Right lobe of liver (tissue), 6 donors: Measurements from ENCODE around the gene RAB11B. TPM values are rescaled to one million over a fixed set of nuclear protein-coding genes. Genes with fewer than 3 reads are reported as not detected.
"Not testable (repeated sequence)": the region's sequence is repeated elsewhere in the genome, so short reads cannot be mapped to it uniquely, and the experiment has no call there.

ENCODE experiments used
- ATAC-seq, 4 donors: fragments of 200-7000 bp; cut with Tn5 transposase; one replicate each; pipeline ENCODE4 v1.9.1; 2020; ENCODE audit warnings: mild to moderate bottlenecking in 4 of 4, moderate library complexity in 4 of 4
- DNase-seq, 3 donors: peaks; one replicate each; pipeline ENCODE4 v3.0.0-alpha.2; 2020
- H3K27ac ChIP-seq, 3 donors: fragments of 200-600 bp; one replicate each; pipeline ENCODE4 v1.8.0; 2022
- H3K27me3 ChIP-seq, 2 donors: fragments of 200-600 bp; one replicate each; pipeline ENCODE4 v1.8.0; 2022
- H3K36me3 ChIP-seq, 4 donors: fragments of 200-600 bp; sonication (generic) in 1 of 4; one replicate each; pipeline versions ENCODE4 v1.5.1 to v1.8.0; 2017 to 2022; ENCODE audit warnings: control low read depth in 1 of 4
- H3K4me1 ChIP-seq, 4 donors: fragments of 200-600 bp; sonication (generic) in 1 of 4; one replicate each; pipeline versions ENCODE4 v1.5.1 to v1.8.0; 2017 to 2022; ENCODE audit warnings: control low read depth in 1 of 4
- H3K4me3 ChIP-seq, 3 donors: fragments of 200-600 bp; one replicate each; pipeline ENCODE4 v1.8.0; 2022
- H3K9me3 ChIP-seq, 4 donors: fragments of 200-600 bp; sonication (generic) in 1 of 4; one replicate each; pipeline versions ENCODE4 v1.5.1 to v1.8.0; 2017 to 2022; ENCODE audit warnings: control low read depth in 1 of 4
- POLR2A ChIP-seq: fragments of 450-650 bp; IDR thresholded peaks from one replicate; pipeline ENCODE4 v1.6.1; 2017; ENCODE audit warnings: antibody characterized with exemption, mild to moderate bottlenecking
- WGBS: methylation state at CpG from one replicate; pipeline ENCODE4 v1.1.6; 2018; ENCODE audit warnings: low coverage, low lambda C conversion rate; ENCODE audit not compliant: insufficient coverage; ENCODE audit errors: missing lambda C conversion rate; 5-methylcytosine and 5-hydroxymethylcytosine counted together
- intact Hi-C, 2 donors: fragments of 100-400 bp; cut with DNase I; formaldehyde crosslinking; loops; one replicate each; pipeline versions ENCODE4 v1.11.2 to v1.14.1; 2022
- total RNA-seq, 6 experiments: library from RNA; depleted of rRNA in 2 of 6; stranded (reverse); fragments of >200 nt in 2 of 6; fragmentation: NEBNext Ultra II Directional in 3 of 6; extraction: Animal tissue kit (Norgen Biotek cat#: 25700) in 3 of 6; gene quantifications; one replicate each; pipeline versions ENCODE4 v1.1.0 to v1.2.4, GENCODE V29; 2016 to 2023
- TF ChIP-seq, protein P1 (sequence below), 4 donors: fragments of 200-600 bp in 3 of 4; fragments of 450-650 bp in 1 of 4; IDR thresholded peaks; one replicate each; pipeline versions ENCODE4 v1.5.1 to v1.8.0; 2016 to 2022; ENCODE audit warnings: antibody characterized with exemption in 4 of 4, mild to moderate bottlenecking in 2 of 4
- donor health status: DM: no; HTN: yes; CAD: no.
- donor health status: DM: no; HTN: no; CAD: no.
- donor health status: DM: no; HTN: no; CAD: no.
- donor health status: DM: no; HTN: yes; CAD: no.
- donor health status: DM: no; HTN: yes; CAD: no.

RAB11B gene
- total RNA-seq, 6 experiments from 2014 or later: 27.2 to 58.0 (median 54.2) TPM

- Histone ChIP-seq H3K27me3 (no peaks in the 10 kb centered on the region), H3K4me1 (peaks cover 0 to 5% (median 0%) of the 10 kb centered on the region in 4 donors), H3K4me3 (no peak overlapping the region), H3K36me3 (peaks cover 0 to 22% (median 7%) of the 10 kb centered on the region in 4 donors), H3K27ac (no peak overlapping the region), H3K9me3 (no peaks in the 10 kb centered on the region)
- no peak for ATAC-seq
- WGBS: no CpG with 5 or more reads among the region's 24 CpGs
- TF ChIP-seq, protein P1, sequence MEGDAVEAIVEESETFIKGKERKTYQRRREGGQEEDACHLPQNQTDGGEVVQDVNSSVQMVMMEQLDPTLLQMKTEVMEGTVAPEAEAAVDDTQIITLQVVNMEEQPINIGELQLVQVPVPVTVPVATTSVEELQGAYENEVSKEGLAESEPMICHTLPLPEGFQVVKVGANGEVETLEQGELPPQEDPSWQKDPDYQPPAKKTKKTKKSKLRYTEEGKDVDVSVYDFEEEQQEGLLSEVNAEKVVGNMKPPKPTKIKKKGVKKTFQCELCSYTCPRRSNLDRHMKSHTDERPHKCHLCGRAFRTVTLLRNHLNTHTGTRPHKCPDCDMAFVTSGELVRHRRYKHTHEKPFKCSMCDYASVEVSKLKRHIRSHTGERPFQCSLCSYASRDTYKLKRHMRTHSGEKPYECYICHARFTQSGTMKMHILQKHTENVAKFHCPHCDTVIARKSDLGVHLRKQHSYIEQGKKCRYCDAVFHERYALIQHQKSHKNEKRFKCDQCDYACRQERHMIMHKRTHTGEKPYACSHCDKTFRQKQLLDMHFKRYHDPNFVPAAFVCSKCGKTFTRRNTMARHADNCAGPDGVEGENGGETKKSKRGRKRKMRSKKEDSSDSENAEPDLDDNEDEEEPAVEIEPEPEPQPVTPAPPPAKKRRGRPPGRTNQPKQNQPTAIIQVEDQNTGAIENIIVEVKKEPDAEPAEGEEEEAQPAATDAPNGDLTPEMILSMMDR (IDR thresholded peaks at IDR 0.05): no peak
- TF ChIP-seq POLR2A: no peak
- intact Hi-C loops: loop anchor here in 1 of 2 donors (10.0 kb wide), 2 partner anchors 49 to 101 kb away; partner anchors contain the start of gene PRAM1
- DNase-seq: peak in 1 of 3 donors; percentile 23
Observed at GRCh38 chr19:8403820-8404109, 13.6 kb downstream of the RAB11B start.

DNA sequence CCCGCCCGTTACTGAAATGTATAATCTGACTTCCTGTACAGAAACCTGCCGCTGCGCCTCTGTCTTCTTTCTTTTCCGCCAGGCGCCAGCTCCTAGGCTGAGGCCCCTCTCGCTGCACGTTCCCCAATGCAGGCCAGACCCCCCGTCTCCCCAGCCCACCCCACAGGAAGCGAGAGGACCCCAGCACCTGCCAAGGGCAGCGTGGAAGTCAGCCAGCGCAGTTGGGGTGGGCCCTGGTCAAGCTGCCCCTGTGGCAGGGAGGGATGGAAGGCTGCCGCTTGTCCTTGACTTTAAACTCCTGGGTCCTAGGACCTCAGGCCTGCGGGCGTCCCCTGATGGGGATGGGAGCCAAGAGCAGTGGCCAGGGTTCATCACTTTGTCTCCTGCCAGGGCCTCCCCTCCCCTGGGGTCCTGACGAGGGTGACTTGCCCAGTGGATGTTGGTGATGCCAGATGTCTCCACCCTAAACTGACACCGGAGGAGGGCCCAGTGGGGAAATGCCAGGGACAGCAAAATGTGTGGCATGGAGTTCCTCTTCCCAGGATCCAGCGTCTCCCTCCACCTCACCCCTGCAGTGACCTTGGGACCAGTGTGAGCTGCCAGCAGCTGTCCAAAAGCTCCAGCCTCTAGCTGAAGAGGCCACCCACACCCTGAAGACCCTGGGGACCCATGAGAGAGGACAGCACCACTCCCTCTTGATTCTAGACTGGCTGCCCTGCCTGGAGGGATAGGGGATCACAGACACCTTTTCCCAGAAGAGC is 14.4 kb downstream of the RAB11B start:
- ATAC-seq (peak; percentile 33 to 72 (median 44)), DNase-seq (no peak)
- Histone ChIP-seq H3K27ac (no peak overlapping the region), H3K36me3 (peaks cover 0 to 22% (median 7%) of the 10 kb centered on the region in 4 donors), H3K4me1 (peaks cover 0 to 5% (median 0%) of the 10 kb centered on the region in 4 donors), H3K4me3 (no peak overlapping the region), H3K9me3 (no peaks in the 10 kb centered on the region), H3K27me3 (no peaks in the 10 kb centered on the region)
- WGBS: 91% methylated on average over 11 of the region's 18 CpGs
- no peak for TF ChIP-seq POLR2A
- TF ChIP-seq, protein P1 (IDR thresholded peaks at IDR 0.05): no peak
- intact Hi-C loops: loop anchor here in 1 of 2 donors (10.0 kb wide), 2 partner anchors 50 to 100 kb away; partner anchors contain the start of gene PRAM1

DNA sequence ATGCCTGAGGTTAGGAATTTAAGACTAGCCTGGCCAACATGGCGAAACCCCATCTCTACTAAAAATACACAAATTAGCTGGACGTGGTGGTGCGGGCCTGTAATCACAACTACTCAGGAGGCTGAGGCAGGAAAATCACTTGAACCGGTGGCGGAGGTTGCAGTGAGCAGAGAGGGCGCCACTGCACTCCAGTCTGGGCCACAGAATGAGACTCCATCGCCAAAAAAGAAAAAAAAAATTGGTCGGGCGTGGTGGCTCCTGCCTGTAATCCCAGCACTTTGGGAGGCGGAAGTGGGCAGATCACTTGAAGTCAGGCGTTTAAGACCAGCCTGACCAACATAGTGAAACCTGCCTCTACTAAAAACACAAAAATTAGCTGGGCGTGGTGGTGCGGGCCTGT is 20.6 kb downstream of the RAB11B start:
- intact Hi-C loops, H3K36me3 ChIP-seq, ATAC-seq, H3K4me3 ChIP-seq, DNase-seq, H3K9me3 ChIP-seq, H3K27ac ChIP-seq, H3K27me3 ChIP-seq: not testable (repeated sequence)
- peaks cover 0 to 11% (median 6%) of the 10 kb centered on the region in 4 donors for H3K4me1 ChIP-seq
- 85% methylated on average over 12 of the region's 13 CpGs for WGBS

DNA sequence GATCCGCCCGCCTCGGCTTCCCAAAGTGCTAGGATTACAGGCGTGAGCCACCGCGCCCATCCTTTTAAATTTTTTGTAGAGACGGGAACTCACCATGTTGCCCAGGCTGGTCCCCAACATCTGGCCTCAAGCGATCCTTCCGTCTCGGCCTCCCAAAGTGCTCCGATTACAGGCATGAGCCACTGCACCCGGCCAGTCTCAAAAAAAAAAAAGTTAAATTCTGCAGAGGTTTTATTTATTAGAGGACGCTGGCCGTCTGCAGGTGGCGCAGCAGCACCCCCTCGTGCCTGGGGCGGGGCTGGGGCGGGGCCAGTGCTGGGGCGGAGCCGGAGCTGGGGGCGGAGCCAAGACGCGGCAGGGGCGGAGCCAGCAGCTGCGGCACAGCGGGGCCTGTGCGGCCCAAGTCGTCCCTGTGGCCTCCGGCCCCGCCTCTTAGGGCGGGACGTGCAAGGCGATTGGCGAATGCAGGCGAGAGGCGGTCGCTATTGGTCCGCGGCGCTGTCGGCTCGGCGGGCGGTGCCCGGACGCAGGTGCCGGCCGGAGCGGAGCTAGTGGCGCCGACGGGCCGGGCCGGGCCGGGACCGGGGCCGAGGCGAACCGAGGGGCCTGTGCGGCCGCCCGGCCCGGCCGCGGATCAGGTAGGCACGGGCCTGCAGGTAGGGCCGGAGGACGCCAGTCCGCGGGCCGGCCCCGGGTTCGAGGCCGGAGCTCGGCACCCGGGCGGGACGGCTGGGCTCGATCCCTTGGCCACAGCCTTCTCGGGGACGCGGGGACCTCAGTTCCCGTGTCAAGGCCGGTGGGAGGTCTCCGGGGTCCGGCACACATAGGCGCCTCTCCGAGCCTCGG is 22.8 kb downstream of the RAB11B start, which contains the start of gene MARCHF2:
TSS of gene MARCHF2 (plus strand) at position 523 of the 846 bp plus-strand sequence. CDS start 8,536 bp downstream, outside the sequence.
- WGBS: 6% methylated on average over 23 of the region's 89 CpGs
- Histone ChIP-seq H3K27me3 (no peaks in the 10 kb centered on the region), H3K4me1 (peaks cover 0 to 11% (median 6%) of the 10 kb centered on the region in 4 donors), H3K9me3 (no peaks in the 10 kb centered on the region), H3K4me3 (peak within 1 kb of the TSS; percentile 74 to 96 (median 84)), H3K36me3 (no peaks in the 10 kb centered on the region), H3K27ac (peak within 1 kb of the TSS in 2 of 3 donors; percentile 62)
- TF ChIP-seq POLR2A: peak; percentile 79
- TF ChIP-seq, protein P1 (IDR thresholded peaks at IDR 0.05): peak; percentile 54 to 74 (median 73)
- DNase-seq: peak; percentile 97 to 99 (median 98)
- intact Hi-C loops: no loop called here
- peak; percentile 97 to 100 (median 98) for ATAC-seq
